ENCODE measurements around the gene OR10J5. TPM values are rescaled to one million over a fixed set of nuclear protein-coding genes. Genes with fewer than 3 reads are reported as not detected.
"Not testable (repeated sequence)": the region's sequence is repeated elsewhere in the genome, so short reads cannot be mapped to it uniquely, and the experiment has no call there.

OR10J5 gene
- total RNA-seq, 1 donor from 2014 or later, result not detected

- no peak for TF ChIP-seq CTCF (IDR thresholded peaks at IDR 0.05; ENCODE audit: partially characterized antibody, unreplicated experiment)
- Mint-ChIP-seq H3K36me3 (ENCODE audit: unreplicated experiment) (no peaks in the 10 kb centered on the region), H3K4me1 (ENCODE audit: low read depth, unreplicated experiment) (no peaks in the 10 kb centered on the region), H3K9me3 (ENCODE audit: unreplicated experiment) (no peaks in the 10 kb centered on the region), H3K4me3 (ENCODE audit: unreplicated experiment) (no peak overlapping the region), H3K27me3 (ENCODE audit: unreplicated experiment) (no peaks in the 10 kb centered on the region), H3K27ac (ENCODE audit: unreplicated experiment) (no peak overlapping the region)
- no peak for DNase-seq
These were observed 18.5 kb upstream of the OR10J5 start for GRCh38 chr1:159554261-159554660.

DNA sequence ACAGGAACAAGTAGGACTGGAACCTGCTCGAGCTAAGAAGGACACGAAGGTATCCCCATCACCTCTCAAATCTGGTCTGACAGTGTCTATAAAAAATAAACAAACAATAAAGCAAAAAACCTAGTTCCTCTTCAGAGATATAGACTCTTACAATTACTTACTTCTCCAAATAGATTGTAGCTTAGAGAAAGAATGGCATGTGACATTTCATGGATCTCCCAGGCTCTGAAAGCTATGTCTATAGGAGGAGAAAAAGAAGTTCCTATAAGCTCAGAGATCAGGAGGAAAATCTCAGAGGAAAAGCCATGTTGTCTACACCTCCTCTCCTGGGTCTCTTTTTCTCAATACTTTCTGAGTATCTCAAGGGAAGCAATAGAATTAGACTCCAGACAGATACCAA is 12.3 kb upstream of the OR10J5 start:
- no peak for TF ChIP-seq CTCF (IDR thresholded peaks at IDR 0.05; ENCODE audit: partially characterized antibody, unreplicated experiment)
- H3K36me3 Mint-ChIP-seq (ENCODE audit: unreplicated experiment), result no peaks in the 10 kb centered on the region
- no peaks in the 10 kb centered on the region for H3K4me1 Mint-ChIP-seq (ENCODE audit: low read depth, unreplicated experiment)
- no peaks in the 10 kb centered on the region for H3K27me3 Mint-ChIP-seq (ENCODE audit: unreplicated experiment)
- H3K27ac Mint-ChIP-seq (ENCODE audit: unreplicated experiment), result no peak overlapping the region
- H3K9me3 Mint-ChIP-seq (ENCODE audit: unreplicated experiment), result no peaks in the 10 kb centered on the region
- no peak overlapping the region for H3K4me3 Mint-ChIP-seq (ENCODE audit: unreplicated experiment)
- no peak for DNase-seq

GRCh38 chr1:159532922-159533321 is 2.9 kb downstream of the OR10J5 start:
- Mint-ChIP-seq H3K27me3 (ENCODE audit: unreplicated experiment) (peaks cover 2% of the 10 kb centered on the region), H3K36me3 (ENCODE audit: unreplicated experiment) (no peaks in the 10 kb centered on the region), H3K4me1 (ENCODE audit: low read depth, unreplicated experiment) (no peaks in the 10 kb centered on the region), H3K9me3 (ENCODE audit: unreplicated experiment) (peaks cover 2% of the 10 kb centered on the region), H3K4me3 (ENCODE audit: unreplicated experiment) (no peak overlapping the region), H3K27ac (ENCODE audit: unreplicated experiment) (no peak overlapping the region)
- DNase-seq, result no peak
- no peak for TF ChIP-seq CTCF (IDR thresholded peaks at IDR 0.05; ENCODE audit: partially characterized antibody, unreplicated experiment)

- H3K4me3 Mint-ChIP-seq (ENCODE audit: unreplicated experiment); H3K9me3 Mint-ChIP-seq (ENCODE audit: unreplicated experiment); H3K4me1 Mint-ChIP-seq (ENCODE audit: low read depth, unreplicated experiment); H3K27ac Mint-ChIP-seq (ENCODE audit: unreplicated experiment); H3K27me3 Mint-ChIP-seq (ENCODE audit: unreplicated experiment); DNase-seq; H3K36me3 Mint-ChIP-seq (ENCODE audit: unreplicated experiment): not testable (repeated sequence)
These were observed 11.0 kb downstream of the OR10J5 start for GRCh38 chr1:159524792-159525191.

- no peak for TF ChIP-seq CTCF (IDR thresholded peaks at IDR 0.05; ENCODE audit: partially characterized antibody, unreplicated experiment)
- peaks cover 17% of the 10 kb centered on the region for H3K36me3 Mint-ChIP-seq (ENCODE audit: unreplicated experiment)
- peaks cover 4% of the 10 kb centered on the region for H3K9me3 Mint-ChIP-seq (ENCODE audit: unreplicated experiment)
- DNase-seq, result no peak
- H3K4me3 Mint-ChIP-seq (ENCODE audit: unreplicated experiment), result no peak overlapping the region
- no peaks in the 10 kb centered on the region for H3K27me3 Mint-ChIP-seq (ENCODE audit: unreplicated experiment)
- no peak overlapping the region for H3K27ac Mint-ChIP-seq (ENCODE audit: unreplicated experiment)
- H3K4me1 Mint-ChIP-seq (ENCODE audit: low read depth, unreplicated experiment), result no peaks in the 10 kb centered on the region
These were observed 25.6 kb downstream of the OR10J5 start for GRCh38 chr1:159510229-159510541.
